GM18498 (cell line): ENCODE data around the gene LYST.
A peak's percentile ranks its signal among the peaks of the same experiment; 100 is the strongest.
"Not testable (repeated sequence)": the region's sequence is repeated elsewhere in the genome, so short reads cannot be mapped to it uniquely, and the experiment has no call there.

ENCODE experiments used
- ATAC-seq: cut with Tn5 transposase; IDR thresholded peaks from one replicate; pipeline ENCODE4 v1.9.1; 2021; ENCODE audit warnings: mild to moderate bottlenecking, moderate library complexity; ENCODE audit not compliant: unreplicated experiment

Gene LYST

GRCh38 chr1:235866205-235866912 is at the start of gene LYST:
Gene LYST (minus strand): TSS chr1:235866906. CDS start chr1:235830417, 36,489 bp downstream.
- ATAC-seq = peak; percentile 55

GRCh38 chr1:235915489-235915888 is 48.8 kb upstream of the LYST start:
- ATAC-seq = not testable (repeated sequence)

GRCh38 chr1:235913311-235913710 is 46.6 kb upstream of the LYST start:
- ATAC-seq = no peak

GRCh38 chr1:235911876-235912275 is 45.2 kb upstream of the LYST start:
- no peak for ATAC-seq

GRCh38 chr1:235911300-235911662 is 44.6 kb upstream of the LYST start:
- no peak for ATAC-seq

- ATAC-seq = no peak
These were observed 43.9 kb upstream of the LYST start for GRCh38 chr1:235910357-235911299.

GRCh38 chr1:235908742-235909520 is 42.2 kb upstream of the LYST start:
- no peak for ATAC-seq

GRCh38 chr1:235907897-235908240 is 41.2 kb upstream of the LYST start:
- ATAC-seq = no peak

- no peak for ATAC-seq
These were observed 40.6 kb upstream of the LYST start for GRCh38 chr1:235907187-235907896.

- ATAC-seq = no peak
These were observed 39.7 kb upstream of the LYST start for GRCh38 chr1:235906436-235906835.

- ATAC-seq = not testable (repeated sequence)
These were observed 37.1 kb upstream of the LYST start for GRCh38 chr1:235903809-235904208.

GRCh38 chr1:235902677-235903542 is 36.2 kb upstream of the LYST start:
- no peak for ATAC-seq

GRCh38 chr1:235901461-235901860 is 34.8 kb upstream of the LYST start:
- ATAC-seq = no peak

GRCh38 chr1:235898126-235898525 is 31.4 kb upstream of the LYST start:
- no peak for ATAC-seq

GRCh38 chr1:235893840-235894239 is 27.1 kb upstream of the LYST start:
- ATAC-seq = no peak

GRCh38 chr1:235892734-235893413 is 26.2 kb upstream of the LYST start:
- ATAC-seq = no peak

GRCh38 chr1:235892202-235892601 is 25.5 kb upstream of the LYST start:
- ATAC-seq = peak; percentile 54

- ATAC-seq = peak; percentile 82
These were observed 21.5 kb upstream of the LYST start for GRCh38 chr1:235888119-235888643.

- ATAC-seq = peak; percentile 15
These were observed 21.0 kb upstream of the LYST start for GRCh38 chr1:235887676-235888075.
